ENCODE measurements around the gene GPRIN2. TPM values are rescaled to one million over a fixed set of nuclear protein-coding genes. Genes with fewer than 3 reads are reported as not detected.

Gene GPRIN2
- total and polyA plus RNA-seq, 2 donors from 2014 or later, result 8.5 to 12.6 TPM

- DNase-seq, result no peak
Observed at GRCh38 chr10:46517541-46517940, 38.9 kb downstream of the GPRIN2 start.

DNA sequence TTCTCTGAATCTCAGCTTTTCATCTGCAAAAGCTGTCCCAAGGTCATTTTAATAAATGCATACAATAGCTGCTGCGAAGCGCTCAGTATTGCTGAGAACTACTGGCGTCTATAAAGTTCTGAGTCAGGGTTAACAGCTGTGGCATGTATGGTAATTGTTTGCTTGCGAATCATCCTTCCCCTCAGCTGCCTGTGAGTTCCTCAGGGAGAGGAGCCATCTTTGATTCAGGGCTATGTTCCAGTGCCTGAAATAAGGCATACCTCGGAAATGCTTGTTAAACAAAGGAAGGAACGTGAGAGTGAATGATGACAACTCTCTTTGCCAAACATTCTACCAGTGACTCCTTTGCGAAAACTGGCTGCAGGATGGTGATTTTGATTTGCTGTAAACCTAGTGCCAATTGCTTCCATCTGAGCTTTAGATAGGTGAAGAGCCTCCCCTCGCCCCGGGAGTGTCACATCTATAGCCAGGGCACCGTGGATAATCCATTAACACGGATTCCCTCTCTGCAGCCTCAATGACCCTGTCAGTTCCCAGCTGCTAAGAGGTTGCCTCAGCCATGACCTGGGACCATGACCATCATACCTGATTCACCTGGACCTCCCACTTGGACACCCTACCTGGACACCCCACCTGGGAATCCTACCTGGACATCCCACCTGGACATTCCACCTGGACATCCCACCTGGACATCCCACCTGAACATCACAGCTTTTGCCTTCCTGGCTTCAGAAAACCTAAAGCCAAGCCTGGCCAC lies 39.6 kb downstream of the GPRIN2 start:
- Histone ChIP-seq H3K27me3 (ENCODE audit: control insufficient read depth, insufficient read depth, low read length) (no peaks in the 10 kb centered on the region), H3K4me3 (ENCODE audit: low read length in 3 of 3) (no peak overlapping the region), H3K36me3 (ENCODE audit: control insufficient read depth in 2 of 3, insufficient read depth in 3 of 3, low read length in 3 of 3) (no peaks in the 10 kb centered on the region), H3K9ac (ENCODE audit: low read length in 3 of 3) (no peak overlapping the region), H3K9me3 (ENCODE audit: control insufficient read depth in 2 of 3, insufficient read depth in 1 of 3, low read length in 3 of 3) (no peaks in the 10 kb centered on the region), H3K4me1 (ENCODE audit: control insufficient read depth in 2 of 3, insufficient read depth in 2 of 3, low read depth in 1 of 3, low read length in 3 of 3) (no peaks in the 10 kb centered on the region), H3K27ac (ENCODE audit: low read depth in 2 of 2, low read length in 2 of 2) (no peak overlapping the region)
- TF ChIP-seq, protein P1, sequence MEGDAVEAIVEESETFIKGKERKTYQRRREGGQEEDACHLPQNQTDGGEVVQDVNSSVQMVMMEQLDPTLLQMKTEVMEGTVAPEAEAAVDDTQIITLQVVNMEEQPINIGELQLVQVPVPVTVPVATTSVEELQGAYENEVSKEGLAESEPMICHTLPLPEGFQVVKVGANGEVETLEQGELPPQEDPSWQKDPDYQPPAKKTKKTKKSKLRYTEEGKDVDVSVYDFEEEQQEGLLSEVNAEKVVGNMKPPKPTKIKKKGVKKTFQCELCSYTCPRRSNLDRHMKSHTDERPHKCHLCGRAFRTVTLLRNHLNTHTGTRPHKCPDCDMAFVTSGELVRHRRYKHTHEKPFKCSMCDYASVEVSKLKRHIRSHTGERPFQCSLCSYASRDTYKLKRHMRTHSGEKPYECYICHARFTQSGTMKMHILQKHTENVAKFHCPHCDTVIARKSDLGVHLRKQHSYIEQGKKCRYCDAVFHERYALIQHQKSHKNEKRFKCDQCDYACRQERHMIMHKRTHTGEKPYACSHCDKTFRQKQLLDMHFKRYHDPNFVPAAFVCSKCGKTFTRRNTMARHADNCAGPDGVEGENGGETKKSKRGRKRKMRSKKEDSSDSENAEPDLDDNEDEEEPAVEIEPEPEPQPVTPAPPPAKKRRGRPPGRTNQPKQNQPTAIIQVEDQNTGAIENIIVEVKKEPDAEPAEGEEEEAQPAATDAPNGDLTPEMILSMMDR (IDR thresholded peaks at IDR 0.05; ENCODE audit: borderline replicate concordance, extremely low read depth, insufficient read depth), result no peak
- intact Hi-C loops (cut with DNase I), result no loop called here
- FAIRE-seq (no peak), DNase-seq (peak in 1 of 5 donors; percentile 65)

More at GRCh38 chr10:46517541-46517940, 38.9 kb downstream of the GPRIN2 start:
- Histone ChIP-seq H3K4me3 (ENCODE audit: low read length in 3 of 3) (no peak overlapping the region), H3K36me3 (ENCODE audit: control insufficient read depth in 2 of 3, insufficient read depth in 3 of 3, low read length in 3 of 3) (no peaks in the 10 kb centered on the region), H3K4me1 (ENCODE audit: control insufficient read depth in 2 of 3, insufficient read depth in 2 of 3, low read depth in 1 of 3, low read length in 3 of 3) (no peaks in the 10 kb centered on the region), H3K27me3 (ENCODE audit: control insufficient read depth, insufficient read depth, low read length) (no peaks in the 10 kb centered on the region), H3K9me3 (ENCODE audit: control insufficient read depth in 2 of 3, insufficient read depth in 1 of 3, low read length in 3 of 3) (no peaks in the 10 kb centered on the region), H3K9ac (ENCODE audit: low read length in 3 of 3) (no peak overlapping the region), H3K27ac (ENCODE audit: low read depth in 2 of 2, low read length in 2 of 2) (no peak overlapping the region)
- TF ChIP-seq, protein P1 (IDR thresholded peaks at IDR 0.05; ENCODE audit: borderline replicate concordance, extremely low read depth, insufficient read depth), result no peak
- intact Hi-C loops (cut with DNase I), result no loop called here
- FAIRE-seq, result no peak

DNA sequence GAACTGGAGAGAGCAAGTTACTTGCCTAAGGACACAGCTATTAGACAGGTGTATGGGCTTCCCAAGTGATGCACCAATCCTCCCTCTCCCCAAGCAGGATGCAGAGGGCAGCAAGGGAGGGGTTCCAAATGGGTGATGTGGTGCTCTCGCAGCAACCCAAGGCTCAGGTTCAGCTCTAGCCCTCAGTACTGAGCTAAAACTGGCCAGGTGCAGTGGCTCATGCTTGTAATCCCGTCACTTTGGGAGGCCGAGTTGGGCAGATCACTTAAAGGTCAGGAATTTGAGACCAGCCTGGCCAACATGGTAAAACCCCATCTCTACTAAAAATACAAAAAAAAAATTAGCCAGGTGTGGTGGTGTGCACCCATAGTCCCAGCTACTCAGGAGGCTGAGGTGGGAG lies 40.7 kb downstream of the GPRIN2 start:
- Histone ChIP-seq H3K4me1 (ENCODE audit: control insufficient read depth in 2 of 3, insufficient read depth in 2 of 3, low read depth in 1 of 3, low read length in 3 of 3) (no peaks in the 10 kb centered on the region), H3K9ac (ENCODE audit: low read length in 3 of 3) (no peak overlapping the region)
- no peak for DNase-seq

More for the DNA sequence above, 40.7 kb downstream of the GPRIN2 start:
- no peak overlapping the region for H3K4me3 ChIP-seq (ENCODE audit: low read length in 3 of 3)
- no peak for FAIRE-seq
- no peaks in the 10 kb centered on the region for H3K9me3 ChIP-seq (ENCODE audit: control insufficient read depth in 2 of 3, insufficient read depth in 1 of 3, low read length in 3 of 3)
- no peak overlapping the region for H3K27ac ChIP-seq (ENCODE audit: low read depth in 2 of 2, low read length in 2 of 2)
- no peaks in the 10 kb centered on the region for H3K27me3 ChIP-seq (ENCODE audit: control insufficient read depth, insufficient read depth, low read length)
- H3K36me3 ChIP-seq (ENCODE audit: control insufficient read depth in 2 of 3, insufficient read depth in 3 of 3, low read length in 3 of 3), result no peaks in the 10 kb centered on the region
- TF ChIP-seq, protein P1 (IDR thresholded peaks at IDR 0.05; ENCODE audit: borderline replicate concordance, extremely low read depth, insufficient read depth), result no peak
- intact Hi-C loops (cut with DNase I), result no loop called here
